ENCODE measurements around the gene SEPTIN1.

Gene SEPTIN1

GRCh38 chr16:30421010-30421409 lies 38.6 kb upstream of the SEPTIN1 start:
- TF ChIP-seq CTCF (IDR thresholded peaks at IDR 0.05): no peak
- Histone ChIP-seq H3K27ac (no peak overlapping the region), H3K9me3 (no peaks in the 10 kb centered on the region), H3K27me3 (no peaks in the 10 kb centered on the region), H3K36me3 (peaks cover 11 to 48% (median 14%) of the 10 kb centered on the region in 3 donors), H3K4me1 (peaks cover 0 to 14% (median 6%) of the 10 kb centered on the region in 4 donors), H3K4me3 (no peak overlapping the region)
- no peak for DNase-seq
- intact Hi-C loops (cut with DNase I; ENCODE audit: low total_unique reads): no loop called here

GRCh38 chr16:30418350-30419181 lies 36.2 kb upstream of the SEPTIN1 start:
- H3K36me3 ChIP-seq: peaks cover 6 to 35% (median 7%) of the 10 kb centered on the region in 3 donors
- no peaks in the 10 kb centered on the region for H3K9me3 ChIP-seq
- peak overlapping the region; percentile 57 to 68 for H3K4me3 ChIP-seq
- DNase-seq: no peak
- H3K27ac ChIP-seq: peak overlapping the region; percentile 53 to 78
- no peak for TF ChIP-seq CTCF (IDR thresholded peaks at IDR 0.05)
- peaks cover 0 to 14% (median 6%) of the 10 kb centered on the region in 4 donors for H3K4me1 ChIP-seq
- H3K27me3 ChIP-seq: no peaks in the 10 kb centered on the region
- intact Hi-C loops (cut with DNase I; ENCODE audit: low total_unique reads): no loop called here

GRCh38 chr16:30417529-30418349 lies 35.4 kb upstream of the SEPTIN1 start:
- Histone ChIP-seq H3K4me1 (peaks cover 0 to 14% (median 6%) of the 10 kb centered on the region in 4 donors), H3K36me3 (peaks cover 0 to 31% (median under 1%) of the 10 kb centered on the region in 3 donors), H3K4me3 (peak overlapping the region; percentile 57 to 68), H3K9me3 (no peaks in the 10 kb centered on the region), H3K27ac (peak overlapping the region; percentile 53 to 78), H3K27me3 (no peaks in the 10 kb centered on the region)
- no peak for TF ChIP-seq CTCF (IDR thresholded peaks at IDR 0.05)
- intact Hi-C loops (cut with DNase I; ENCODE audit: low total_unique reads): no loop called here
- peak; percentile 51 to 79 for DNase-seq

- no peaks in the 10 kb centered on the region for H3K9me3 ChIP-seq
- H3K4me3 ChIP-seq: peak overlapping the region; percentile 57 to 68
- peaks cover 0 to 31% (median 0%) of the 10 kb centered on the region in 3 donors for H3K36me3 ChIP-seq
- H3K27me3 ChIP-seq: no peaks in the 10 kb centered on the region
- DNase-seq: no peak
- peak overlapping the region; percentile 53 to 78 for H3K27ac ChIP-seq
- H3K4me1 ChIP-seq: peaks cover 0 to 14% (median 6%) of the 10 kb centered on the region in 4 donors
- intact Hi-C loops (cut with DNase I; ENCODE audit: low total_unique reads): no loop called here
- TF ChIP-seq CTCF (IDR thresholded peaks at IDR 0.05): no peak
Measured at GRCh38 chr16:30416624-30417528, 34.5 kb upstream of the SEPTIN1 start.

- no peak for DNase-seq
- Histone ChIP-seq H3K4me1 (peaks cover 0 to 14% (median 6%) of the 10 kb centered on the region in 4 donors), H3K27ac (no peak overlapping the region), H3K9me3 (no peaks in the 10 kb centered on the region), H3K36me3 (peaks cover 0 to 31% (median 5%) of the 10 kb centered on the region in 3 donors), H3K27me3 (no peaks in the 10 kb centered on the region), H3K4me3 (no peak overlapping the region)
- intact Hi-C loops (cut with DNase I; ENCODE audit: low total_unique reads): no loop called here
- no peak for TF ChIP-seq CTCF (IDR thresholded peaks at IDR 0.05)
Measured at GRCh38 chr16:30416047-30416603, 33.8 kb upstream of the SEPTIN1 start.

All from tibial artery (tissue), 4 donors.